ENCODE data around the gene C15orf39. TPM values are rescaled to one million over a fixed set of nuclear protein-coding genes. Genes with fewer than 3 reads are reported as not detected.
"Not testable (repeated sequence)": the region's sequence is repeated elsewhere in the genome, so short reads cannot be mapped to it uniquely, and the experiment has no call there.

C15orf39 gene
- total RNA-seq, 1 donor from 2014 or later = 12.9 TPM

GRCh38 chr15:75225951-75226732 lies 24.5 kb downstream of the C15orf39 start:
- no peak for DNase-seq (ENCODE audit: low spot score)
- intact Hi-C loops (cut with DNase I) = no loop called here

GRCh38 chr15:75227112-75227511 lies 25.4 kb downstream of the C15orf39 start:
- intact Hi-C loops (cut with DNase I); DNase-seq (ENCODE audit: low spot score): not testable (repeated sequence)

GRCh38 chr15:75227663-75228280 lies 26.1 kb downstream of the C15orf39 start:
- intact Hi-C loops (cut with DNase I) = no loop called here
- no peak for DNase-seq (ENCODE audit: low spot score)

- DNase-seq (ENCODE audit: low spot score) = peak; percentile 57
- intact Hi-C loops (cut with DNase I) = no loop called here
Observed at GRCh38 chr15:75228787-75229186, 27.1 kb downstream of the C15orf39 start.

GRCh38 chr15:75229191-75230015 lies 27.7 kb downstream of the C15orf39 start:
- intact Hi-C loops (cut with DNase I) = no loop called here
- peak; percentile 43 for DNase-seq (ENCODE audit: low spot score)

- intact Hi-C loops (cut with DNase I) = no loop called here
- DNase-seq (ENCODE audit: low spot score) = peak; percentile 27
Observed at GRCh38 chr15:75230016-75230343, 28.3 kb downstream of the C15orf39 start.

GRCh38 chr15:75230551-75231371 lies 29.1 kb downstream of the C15orf39 start:
- intact Hi-C loops (cut with DNase I) = no loop called here
- DNase-seq (ENCODE audit: low spot score) = peak; percentile 55

GRCh38 chr15:75231836-75232235 lies 30.2 kb downstream of the C15orf39 start:
- DNase-seq (ENCODE audit: low spot score) = no peak
- intact Hi-C loops (cut with DNase I) = no loop called here

- intact Hi-C loops (cut with DNase I) = no loop called here
- DNase-seq (ENCODE audit: low spot score) = peak; percentile 31
Observed at GRCh38 chr15:75232252-75232813, 30.7 kb downstream of the C15orf39 start.

GRCh38 chr15:75232826-75233503 lies 31.3 kb downstream of the C15orf39 start:
- peak; percentile 54 for DNase-seq (ENCODE audit: low spot score)
- intact Hi-C loops (cut with DNase I) = no loop called here

- intact Hi-C loops (cut with DNase I) = no loop called here
- DNase-seq (ENCODE audit: low spot score) = peak; percentile 69
Observed at GRCh38 chr15:75233504-75234190, 32.0 kb downstream of the C15orf39 start.

GRCh38 chr15:75234191-75234810 lies 32.6 kb downstream of the C15orf39 start:
- intact Hi-C loops (cut with DNase I) = no loop called here
- DNase-seq (ENCODE audit: low spot score) = peak; percentile 71

GRCh38 chr15:75235051-75235673 lies 33.5 kb downstream of the C15orf39 start:
- peak; percentile 64 for DNase-seq (ENCODE audit: low spot score)
- intact Hi-C loops (cut with DNase I) = no loop called here

GRCh38 chr15:75235760-75236729 lies 34.4 kb downstream of the C15orf39 start:
- peak; percentile 70 for DNase-seq (ENCODE audit: low spot score)
- intact Hi-C loops (cut with DNase I) = no loop called here

- intact Hi-C loops (cut with DNase I) = no loop called here
- peak; percentile 70 for DNase-seq (ENCODE audit: low spot score)
Observed at GRCh38 chr15:75237316-75237982, 35.8 kb downstream of the C15orf39 start.

GRCh38 chr15:75238150-75238549 lies 36.5 kb downstream of the C15orf39 start:
- intact Hi-C loops (cut with DNase I) = no loop called here
- no peak for DNase-seq (ENCODE audit: low spot score)

All from cardiac septum (tissue), 1 donor.